ENCODE data around the gene OTOP3. TPM values are rescaled to one million over a fixed set of nuclear protein-coding genes. Genes with fewer than 3 reads are reported as not detected.

OTOP3 gene, protein sequence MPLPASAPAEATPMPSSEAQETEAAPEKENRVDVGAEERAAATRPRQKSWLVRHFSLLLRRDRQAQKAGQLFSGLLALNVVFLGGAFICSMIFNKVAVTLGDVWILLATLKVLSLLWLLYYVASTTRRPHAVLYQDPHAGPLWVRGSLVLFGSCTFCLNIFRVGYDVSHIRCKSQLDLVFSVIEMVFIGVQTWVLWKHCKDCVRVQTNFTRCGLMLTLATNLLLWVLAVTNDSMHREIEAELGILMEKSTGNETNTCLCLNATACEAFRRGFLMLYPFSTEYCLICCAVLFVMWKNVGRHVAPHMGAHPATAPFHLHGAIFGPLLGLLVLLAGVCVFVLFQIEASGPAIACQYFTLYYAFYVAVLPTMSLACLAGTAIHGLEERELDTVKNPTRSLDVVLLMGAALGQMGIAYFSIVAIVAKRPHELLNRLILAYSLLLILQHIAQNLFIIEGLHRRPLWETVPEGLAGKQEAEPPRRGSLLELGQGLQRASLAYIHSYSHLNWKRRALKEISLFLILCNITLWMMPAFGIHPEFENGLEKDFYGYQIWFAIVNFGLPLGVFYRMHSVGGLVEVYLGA
- not detected for total RNA-seq

DNA sequence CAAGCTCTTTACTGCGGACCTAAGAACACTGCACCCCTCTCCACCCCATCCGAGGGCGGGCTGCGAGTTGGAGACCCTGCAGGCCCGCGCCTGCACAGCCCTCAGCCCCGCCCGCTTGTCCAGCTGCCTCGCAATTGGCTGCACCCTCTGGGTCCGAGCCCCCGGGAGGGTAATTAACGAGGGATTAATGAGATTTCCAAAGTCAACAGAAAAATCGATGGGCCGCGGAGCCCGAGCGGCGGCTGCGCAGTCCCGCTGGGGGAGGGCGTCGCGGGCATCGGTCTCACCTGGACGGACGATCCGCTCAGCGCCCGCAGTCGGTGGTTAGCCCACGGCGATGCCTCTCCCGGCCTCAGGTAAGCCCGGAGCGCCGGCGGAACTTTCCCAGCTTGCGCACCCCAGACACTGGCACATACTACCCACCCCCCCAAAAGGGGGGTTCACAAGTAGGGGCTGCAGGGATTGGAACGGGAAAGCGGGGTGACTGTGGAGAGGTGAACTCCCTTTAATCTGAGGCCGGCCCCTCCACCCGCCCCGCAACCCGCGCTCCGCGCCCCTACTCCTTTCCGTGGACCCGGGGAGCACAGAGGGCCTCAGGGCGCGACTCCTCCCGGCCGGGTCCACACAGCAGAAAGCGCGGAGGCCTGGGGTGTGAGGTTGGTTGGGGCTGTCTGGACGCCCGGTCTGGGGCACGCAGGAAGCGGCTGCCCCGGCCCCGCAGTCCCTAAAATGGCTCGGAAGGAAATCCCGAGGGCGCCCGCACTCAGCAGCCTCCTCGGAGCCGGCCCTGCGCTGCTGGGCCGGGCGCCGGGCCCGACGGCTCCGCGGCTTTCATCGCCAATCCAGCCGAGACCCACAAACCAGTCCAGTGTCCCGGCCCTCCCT lies at the start of gene OTOP3:
Gene OTOP3, plus strand, starts transcription at position 314 of the 885 bp plus-strand sequence. Its CDS starts 24 bp downstream, at position 338.

DNA sequence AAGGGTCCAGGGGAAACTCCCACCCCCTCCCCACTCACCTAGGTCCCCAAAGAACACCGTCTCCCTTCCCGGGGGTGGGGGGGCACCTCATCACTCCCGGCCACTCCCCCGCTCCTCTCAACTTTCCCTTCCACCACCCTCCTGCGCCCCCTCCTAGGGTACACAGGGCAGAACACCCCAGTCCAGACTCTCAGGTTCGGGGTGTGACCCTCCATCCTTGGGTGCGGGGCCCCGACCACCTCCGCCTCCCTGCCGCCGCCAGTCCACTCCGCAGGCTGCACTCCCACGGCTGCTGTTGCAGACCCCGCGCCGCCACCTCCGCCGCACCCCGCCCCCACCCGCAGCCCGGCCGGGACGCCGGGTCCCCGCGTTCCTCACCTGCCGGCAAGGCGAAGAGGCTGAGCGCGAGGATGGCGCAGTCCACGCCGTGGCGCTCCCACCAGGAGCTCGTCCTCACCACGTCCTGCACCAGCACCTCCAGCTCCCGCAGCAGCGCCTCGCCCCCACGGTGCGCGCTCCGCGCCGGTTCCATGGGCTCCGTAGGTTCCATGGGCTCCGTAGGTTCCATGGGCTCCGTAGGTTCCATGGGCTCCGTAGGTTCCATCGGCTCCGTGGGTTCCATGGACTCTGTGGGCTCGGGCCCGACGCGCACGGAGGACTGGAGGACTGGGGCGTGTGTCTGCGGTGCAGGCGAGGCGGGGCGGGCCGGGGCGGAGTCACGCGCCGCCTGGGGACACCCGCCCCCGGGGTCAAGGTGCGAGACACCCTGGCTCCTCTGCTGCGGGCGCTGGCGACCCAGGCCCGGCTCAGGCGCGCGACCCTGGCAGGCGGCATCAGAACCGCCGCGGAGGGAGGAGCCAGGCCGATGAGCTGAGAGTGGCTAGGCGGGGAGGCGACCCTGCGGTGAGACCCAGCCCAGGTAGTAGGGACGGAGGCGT lies 42.5 kb upstream of the OTOP3 start, which contains the start of gene FADS6:
Gene FADS6, minus strand, starts transcription at position 660 of the 938 bp plus-strand sequence. Its CDS starts 38 bp downstream, at position 622.

DNA sequence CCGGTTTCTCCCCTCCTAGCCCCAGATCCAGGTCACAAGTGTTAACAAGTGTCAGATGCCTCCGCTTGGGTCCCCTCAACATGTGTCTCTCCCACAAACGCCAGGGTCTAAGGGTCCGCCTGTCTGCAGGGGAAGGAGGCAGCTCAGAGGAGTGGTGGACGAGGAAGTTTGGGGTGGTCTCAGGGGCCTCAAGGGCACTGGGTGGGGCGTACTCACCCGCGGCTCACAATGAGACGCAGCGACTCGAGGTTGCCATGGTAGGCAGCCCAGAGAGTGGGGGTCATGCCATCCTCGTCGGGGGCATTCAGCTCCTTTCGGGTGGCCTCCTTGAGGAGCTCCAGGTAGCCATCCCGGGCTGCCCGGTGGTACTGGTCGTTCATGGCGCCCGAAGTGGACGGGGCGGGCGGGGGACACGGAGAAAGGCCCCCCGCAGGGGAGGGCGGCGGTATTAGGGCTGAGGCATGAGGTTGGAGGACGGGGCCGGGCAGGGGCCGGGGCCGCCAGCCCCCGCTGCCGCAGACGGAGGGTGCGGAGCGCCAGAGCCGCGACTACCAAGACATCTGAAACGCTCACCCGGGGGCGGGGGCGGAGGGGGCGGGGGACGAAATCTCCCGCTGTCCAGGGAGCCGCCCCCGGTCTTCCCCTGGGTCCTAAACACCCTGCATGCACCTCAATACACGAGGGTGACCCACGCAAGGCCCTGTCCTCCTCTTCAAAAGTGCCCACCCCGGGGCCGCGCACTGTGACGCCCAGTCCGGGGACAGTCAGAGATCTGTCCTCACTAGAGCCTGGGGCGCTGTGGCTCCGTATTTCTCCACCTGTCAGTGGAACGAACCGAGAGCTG lies 12.8 kb upstream of the OTOP3 start, which contains the start of gene USH1G:
Gene USH1G, minus strand, starts transcription at position 562 of the 844 bp plus-strand sequence. Its CDS starts 182 bp downstream, at position 380.

DNA sequence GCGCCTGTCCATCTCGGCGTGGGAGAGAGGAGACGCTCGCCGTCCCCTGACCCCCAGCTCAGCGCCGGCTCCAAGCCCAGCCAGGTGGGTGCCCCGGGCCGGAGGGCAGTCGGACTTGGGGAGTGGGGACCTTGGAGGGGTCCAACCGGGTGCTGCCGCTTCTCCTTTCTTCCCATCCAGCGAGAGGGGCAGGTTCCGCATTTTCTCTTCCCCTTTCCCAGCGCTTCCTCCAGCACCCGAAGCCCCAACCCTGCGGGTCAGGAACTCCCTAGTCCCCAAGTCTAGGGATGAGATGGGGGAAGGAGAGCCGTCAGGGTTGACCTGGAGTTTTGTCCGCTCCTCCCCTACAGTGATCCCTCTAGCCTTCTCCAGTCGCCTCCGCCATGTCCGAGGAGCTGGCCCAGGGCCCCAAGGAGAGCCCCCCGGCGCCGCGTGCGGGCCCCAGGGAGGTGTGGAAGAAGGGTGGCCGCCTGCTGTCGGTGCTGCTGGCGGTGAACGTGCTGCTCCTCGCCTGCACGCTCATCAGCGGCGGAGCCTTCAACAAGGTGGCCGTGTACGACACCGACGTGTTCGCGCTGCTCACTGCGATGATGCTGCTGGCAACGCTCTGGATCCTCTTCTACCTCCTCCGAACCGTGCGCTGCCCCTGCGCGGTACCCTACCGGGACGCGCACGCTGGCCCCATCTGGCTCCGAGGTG lies 11.3 kb upstream of the OTOP3 start, which contains the start of gene OTOP2:
Gene OTOP2, plus strand, starts transcription at position 24 of the 699 bp plus-strand sequence. Its CDS starts 360 bp downstream, at position 384.

DNA sequence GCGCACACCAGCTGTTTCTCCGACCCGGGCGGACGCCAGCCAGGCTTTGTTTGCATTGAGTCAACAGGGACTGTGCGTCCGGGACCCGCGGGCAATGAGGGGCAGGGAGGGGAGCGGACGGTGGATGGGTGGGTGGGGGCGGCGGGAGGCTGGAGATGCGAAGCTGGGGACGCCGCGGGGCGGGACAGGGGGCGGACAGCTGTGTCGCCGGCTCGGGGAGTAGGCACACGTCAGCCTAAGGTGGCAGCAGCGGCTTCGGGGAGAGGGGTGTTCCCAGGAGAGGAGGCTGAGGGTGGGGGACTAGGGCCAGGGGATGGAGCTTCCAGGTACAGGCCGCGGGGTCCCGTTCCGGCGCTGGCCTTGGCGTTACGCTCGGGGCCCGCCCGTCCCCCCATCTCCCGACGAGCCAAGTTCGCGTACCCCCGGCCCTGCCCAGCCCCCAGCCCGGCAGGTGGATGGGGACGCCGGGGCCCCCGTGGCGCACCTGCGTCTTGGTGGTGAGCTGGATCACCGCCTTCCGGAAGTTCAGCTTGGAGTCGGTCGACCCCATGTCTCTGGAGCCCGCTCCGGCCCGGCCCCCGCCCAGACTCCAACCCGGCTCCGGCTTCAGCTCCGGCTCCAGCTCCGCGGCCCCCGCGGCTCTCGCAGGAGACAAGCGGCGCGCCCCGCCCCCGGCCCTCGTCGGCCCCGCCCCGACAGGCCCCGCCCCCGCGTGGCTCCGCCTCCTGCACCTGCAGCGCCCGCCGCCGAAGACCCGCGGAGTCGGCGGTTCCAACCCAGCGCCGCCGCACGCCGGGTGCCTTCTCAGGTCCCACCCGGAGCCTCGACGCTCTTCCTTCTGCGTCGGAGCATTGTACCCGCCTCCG lies 36.6 kb downstream of the OTOP3 start, which contains the start of gene HID1:
Gene HID1, minus strand, starts transcription at position 653 of the 866 bp plus-strand sequence. Its CDS starts 103 bp downstream, at position 550.

DNA sequence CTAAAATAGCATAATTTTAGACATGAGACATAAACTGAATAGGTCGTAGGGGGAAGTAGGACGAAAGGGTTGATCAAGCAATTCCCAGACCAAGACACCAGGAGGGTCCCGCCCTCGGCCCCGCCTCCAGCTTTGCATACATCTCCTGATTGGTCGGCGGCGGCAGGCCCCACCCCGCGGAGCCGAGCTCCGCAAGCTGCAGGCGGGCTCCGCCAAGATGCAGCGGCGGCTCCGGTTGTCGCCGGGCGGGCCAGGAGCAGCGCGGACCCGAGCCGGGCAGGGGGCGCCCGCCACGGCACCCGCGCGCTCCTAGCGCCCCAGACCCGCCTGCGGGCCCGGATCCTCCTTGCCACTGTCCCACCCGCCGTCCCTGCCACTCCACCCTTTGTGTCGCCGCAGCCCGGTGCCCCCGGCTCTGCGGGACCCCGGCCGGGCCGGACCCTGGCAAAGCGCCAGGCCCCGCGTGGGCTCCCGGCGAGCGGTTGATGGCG lies 51.8 kb downstream of the OTOP3 start, which contains the start of gene CDR2L:
Gene CDR2L, plus strand, starts transcription at position 215 of the 491 bp plus-strand sequence. CDS start 412 bp downstream, outside the sequence.

Other genes with a start within 250 kb of the OTOP3 start
- gene CD300LF, start 223.0 kb upstream of the OTOP3 start, total RNA-seq, result not detected
- 0.63 TPM for gene RAB37, start 198.6 kb upstream of the OTOP3 start, total RNA-seq
- gene NHERF1, start 187.3 kb upstream of the OTOP3 start, total RNA-seq, result 6.3 TPM
- gene NAT9, start 159.6 kb upstream of the OTOP3 start, total RNA-seq, result 40.4 TPM
- gene GRIN2C, start 76.0 kb upstream of the OTOP3 start, total RNA-seq, result 0.94 TPM
- gene FDXR, start 62.9 kb upstream of the OTOP3 start, total RNA-seq, result 4.1 TPM
- not detected for gene FADS6, start 42.3 kb upstream of the OTOP3 start, total RNA-seq
- gene USH1G, start 12.6 kb upstream of the OTOP3 start, total RNA-seq, result not detected
- gene OTOP2, start 11.6 kb upstream of the OTOP3 start, total RNA-seq, result not detected
- gene HID1, start 36.9 kb downstream of the OTOP3 start, total RNA-seq, result 30.4 TPM
- gene CDR2L, start 51.7 kb downstream of the OTOP3 start, total RNA-seq, result 8.8 TPM
- 11.3 TPM for gene MRPL58, start 76.8 kb downstream of the OTOP3 start, total RNA-seq
- gene ATP5PD, start 111.1 kb downstream of the OTOP3 start, total RNA-seq, result 92.0 TPM
- gene KCTD2, start 111.3 kb downstream of the OTOP3 start, total RNA-seq, result 34.1 TPM
- gene SLC16A5, start 152.1 kb downstream of the OTOP3 start, total RNA-seq, result 1.3 TPM
- 4.7 TPM for gene ARMC7, start 174.1 kb downstream of the OTOP3 start, total RNA-seq
- 23.2 TPM for gene NT5C, start 195.8 kb downstream of the OTOP3 start, total RNA-seq
- gene JPT1, start 218.6 kb downstream of the OTOP3 start, total RNA-seq, result 451 TPM
- 135 TPM for gene SUMO2, start 247.1 kb downstream of the OTOP3 start, total RNA-seq